Stimulated activated CD4-positive, alpha-beta T cell treated with anti-CD3 and anti-CD28 coated beads, Interleukin-2, amount 100 ng/mL, for 48 hours (primary cell): Measurements from ENCODE around the gene PRRT3.
"Not testable (repeated sequence)": the region's sequence is repeated elsewhere in the genome, so short reads cannot be mapped to it uniquely, and the experiment has no call there.

ENCODE experiments used
- DNase-seq, 2 donors: peaks; one replicate each; pipeline ENCODE4 v3.0.0-alpha.2; 2020

PRRT3 gene

GRCh38 chr3:9897408-9898372 is 54.5 kb downstream of the PRRT3 start:
- no peak for DNase-seq

GRCh38 chr3:9896755-9897407 is 55.3 kb downstream of the PRRT3 start:
- not testable (repeated sequence) for DNase-seq

GRCh38 chr3:9895715-9896114 is 56.5 kb downstream of the PRRT3 start:
- not testable (repeated sequence) for DNase-seq
